SH-SY5Y (cell line): ENCODE data around the gene HILPDA.
A peak's percentile ranks its signal among the peaks of the same experiment; 100 is the strongest.

Experiments used
- GATA2 ChIP-seq: IDR thresholded peaks from 2 replicates; pipeline ENCODE4 v1.6.1; 2011; ENCODE audit warnings: mild to moderate bottlenecking, low read depth, low read length
- GATA3 ChIP-seq: IDR thresholded peaks from 2 replicates; pipeline ENCODE4 v1.6.1; 2011; ENCODE audit warnings: low read depth, mild to moderate bottlenecking, low read length, moderate library complexity

Gene HILPDA

DNA sequence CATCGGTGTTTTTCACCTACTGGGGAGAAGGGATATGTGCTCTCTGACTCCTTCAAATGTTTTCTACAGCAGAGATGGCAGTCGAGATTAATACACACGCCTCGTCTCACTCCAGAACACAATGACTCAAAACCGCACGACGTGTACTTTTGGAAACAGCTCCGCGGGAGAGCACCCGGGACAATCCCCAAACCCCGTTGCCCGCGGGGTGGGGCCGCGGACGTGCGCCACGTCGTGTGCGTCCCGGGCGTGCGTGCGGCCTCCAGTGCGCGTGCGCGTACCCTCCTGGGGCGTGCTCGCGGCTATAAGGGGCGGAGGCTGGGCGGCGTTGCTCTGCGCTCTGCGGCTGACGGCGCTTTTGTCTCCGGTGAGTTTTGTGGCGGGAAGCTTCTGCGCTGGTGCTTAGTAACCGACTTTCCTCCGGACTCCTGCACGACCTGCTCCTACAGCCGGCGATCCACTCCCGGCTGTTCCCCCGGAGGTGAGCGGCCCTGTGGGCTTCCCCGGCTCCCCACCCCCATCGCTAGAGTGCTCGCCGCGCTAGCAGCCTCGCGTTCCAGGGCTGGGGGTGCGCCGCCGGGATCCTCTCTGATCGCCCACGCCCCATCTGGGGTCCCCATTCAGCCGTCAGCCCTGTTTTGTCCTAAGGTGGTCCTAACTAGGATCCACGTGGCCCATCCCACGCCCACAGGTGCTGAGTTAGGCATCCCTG, at the start of gene HILPDA:
Gene HILPDA (plus strand): TSS at position 336 of the 712 bp plus-strand sequence. CDS start 1,391 bp downstream, outside the sequence.
- TF ChIP-seq GATA3 (no peak), GATA2 (peak; percentile 78)

- TF ChIP-seq GATA2, result no peak
- no peak for TF ChIP-seq GATA3
These were observed 49.1 kb upstream of the HILPDA start for GRCh38 chr7:128406314-128407232.

DNA sequence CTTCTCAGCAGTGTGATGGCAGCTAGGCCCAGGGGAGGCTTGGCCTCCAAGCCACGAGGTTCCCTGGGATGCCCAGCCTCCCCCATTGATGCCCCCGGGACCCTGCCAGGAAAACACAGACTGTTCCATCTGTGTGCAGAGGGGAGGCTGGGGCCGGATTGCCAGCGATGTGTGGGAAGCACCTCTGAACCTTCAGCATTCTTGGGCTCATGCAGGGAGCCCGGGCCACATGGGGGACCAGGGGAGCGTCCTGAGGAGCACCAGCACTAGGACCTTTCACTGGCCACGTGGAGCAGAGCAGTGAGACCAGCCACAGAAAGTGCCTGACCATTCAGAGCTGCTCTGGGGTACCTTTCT, 48.5 kb upstream of the HILPDA start:
- no peak for TF ChIP-seq GATA2
- no peak for TF ChIP-seq GATA3

DNA sequence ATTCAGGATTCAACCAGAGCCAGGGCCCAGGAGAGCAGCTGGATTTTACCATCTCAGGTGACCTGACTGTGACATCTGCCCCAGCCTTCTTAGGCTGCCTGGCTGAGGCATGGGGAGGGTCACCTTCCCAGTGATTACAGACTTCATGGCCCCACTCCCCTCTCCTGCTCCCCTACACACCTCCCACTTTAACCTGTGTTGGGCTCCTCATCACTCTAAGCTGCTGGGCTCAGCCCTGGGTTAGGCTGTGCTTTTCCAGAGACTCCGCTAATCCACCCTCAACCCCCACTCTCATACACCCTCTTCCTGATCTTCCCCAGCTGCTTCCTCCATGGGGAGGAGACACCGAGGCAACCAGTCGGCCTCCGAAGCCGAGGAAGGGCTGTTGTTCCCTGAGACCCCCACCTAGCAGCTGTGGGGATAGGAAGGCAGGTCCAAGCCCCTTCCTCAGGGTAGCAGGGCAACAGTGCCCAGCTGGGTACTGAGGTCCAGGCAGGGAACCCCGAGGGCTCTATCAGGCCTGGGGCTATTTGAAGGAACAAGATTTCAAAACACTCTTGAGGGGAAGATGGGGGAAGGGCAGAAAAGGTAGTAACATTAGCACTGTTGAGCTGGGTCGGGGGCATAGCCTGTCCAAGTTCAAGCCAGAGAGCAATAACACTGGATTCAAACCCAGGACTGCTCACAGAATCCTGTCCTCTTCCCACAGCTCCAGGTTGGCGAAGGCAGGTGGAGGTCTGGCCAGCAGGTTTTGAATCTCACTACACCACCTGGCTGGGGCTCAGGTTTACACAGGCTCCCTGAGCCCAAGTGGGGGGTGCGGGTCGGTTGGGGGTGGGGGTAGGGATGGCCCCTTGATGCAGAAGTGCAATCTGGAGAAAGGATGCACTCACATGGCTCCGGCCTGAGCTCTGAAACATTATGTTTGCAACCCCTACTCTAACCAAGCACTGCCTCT, 47.6 kb upstream of the HILPDA start:
- no peak for TF ChIP-seq GATA3
- TF ChIP-seq GATA2, result no peak

DNA sequence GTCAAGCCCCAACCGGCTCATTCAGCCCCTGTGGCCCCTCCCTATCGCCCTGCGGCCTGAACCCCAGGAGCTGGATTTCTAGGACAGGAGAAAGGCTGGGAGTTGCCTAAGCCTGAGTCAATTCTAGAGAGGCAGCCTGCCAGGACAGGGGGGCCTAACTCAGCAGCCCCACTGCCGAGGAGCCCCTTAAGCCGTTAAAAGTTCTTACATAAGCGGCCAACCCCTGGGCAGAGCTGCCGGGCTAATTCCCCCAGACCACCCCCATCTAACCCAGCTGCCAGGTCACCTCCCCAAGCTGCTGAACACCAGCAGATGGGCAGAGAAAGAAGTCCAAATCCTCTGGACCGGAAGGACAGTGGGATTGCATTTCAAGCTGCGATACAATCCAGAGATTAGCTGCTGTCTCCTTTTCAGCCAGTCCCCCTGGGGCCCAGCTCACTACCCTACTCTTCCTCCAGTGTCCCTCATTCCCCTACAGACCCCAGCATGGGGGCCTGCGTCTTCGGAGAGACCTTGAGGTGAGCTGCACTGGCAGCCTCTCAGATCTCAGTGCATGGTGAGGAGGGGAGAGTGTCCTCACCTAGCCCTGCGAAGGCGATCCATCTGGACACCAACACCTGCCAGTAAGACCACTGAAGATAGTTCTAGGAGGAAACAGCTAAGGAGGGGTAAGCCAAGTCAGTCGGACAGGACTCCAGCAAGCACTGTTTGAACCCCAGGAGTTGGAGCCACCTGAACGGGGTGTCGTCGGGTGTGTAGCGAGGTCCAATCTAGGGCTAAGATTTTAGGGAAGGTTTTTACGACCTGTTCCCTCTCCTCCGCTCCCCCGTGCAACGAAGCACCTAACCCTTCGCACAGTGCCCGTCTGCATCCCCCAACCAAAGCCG, 46.7 kb upstream of the HILPDA start:
- no peak for TF ChIP-seq GATA3
- TF ChIP-seq GATA2, result 0 out of 2 replicates have a peak, but pooled peaks have one; percentile 7

DNA sequence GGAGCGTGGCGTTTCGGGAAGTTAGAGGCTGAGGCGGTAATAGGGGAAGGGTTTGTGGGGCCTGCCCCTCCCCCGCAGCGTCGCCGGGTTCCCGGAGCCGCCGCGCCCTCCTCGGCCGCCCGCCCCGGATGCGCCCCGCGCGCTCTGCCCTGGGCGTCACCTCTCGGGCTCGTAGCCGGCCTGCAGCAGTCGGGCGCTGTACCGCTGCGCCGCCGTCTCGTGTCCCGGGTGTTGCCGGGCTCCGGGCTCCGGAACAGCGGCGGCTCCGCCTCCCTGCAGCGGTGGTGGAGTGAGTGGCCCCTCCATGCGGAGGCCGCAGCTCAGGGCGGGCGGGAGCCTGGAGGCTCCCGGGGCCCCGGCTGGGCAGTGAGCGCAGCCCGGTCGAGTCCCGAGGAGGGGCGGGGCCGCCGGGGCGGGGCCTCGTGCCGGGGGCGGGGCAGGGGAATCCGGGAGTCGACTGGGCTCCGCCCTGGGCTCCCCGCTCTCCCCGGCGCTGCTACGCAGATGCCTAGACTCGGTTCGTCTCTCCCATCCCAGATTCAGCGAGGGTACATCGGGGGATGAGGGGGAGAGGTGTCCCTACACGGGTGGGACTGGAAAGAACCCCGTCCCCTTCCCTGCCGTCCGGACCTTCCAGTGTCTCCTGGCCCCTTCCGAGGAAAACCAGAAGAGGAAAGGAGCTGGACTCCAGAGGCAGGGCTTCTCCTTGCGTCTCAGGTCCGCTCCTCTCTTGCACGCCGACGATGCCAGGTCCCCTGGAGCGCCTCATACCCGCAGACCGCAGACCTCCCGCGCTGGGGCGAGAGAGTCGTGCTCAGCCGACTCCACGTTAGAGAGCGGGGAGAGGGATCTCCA, 45.9 kb upstream of the HILPDA start, which contains the start of gene IMPDH1:
Gene IMPDH1 (minus strand): TSS at position 387 of the 855 bp plus-strand sequence. CDS start 81 bp downstream, at position 306.
- TF ChIP-seq GATA2 (no peak), GATA3 (no peak)

DNA sequence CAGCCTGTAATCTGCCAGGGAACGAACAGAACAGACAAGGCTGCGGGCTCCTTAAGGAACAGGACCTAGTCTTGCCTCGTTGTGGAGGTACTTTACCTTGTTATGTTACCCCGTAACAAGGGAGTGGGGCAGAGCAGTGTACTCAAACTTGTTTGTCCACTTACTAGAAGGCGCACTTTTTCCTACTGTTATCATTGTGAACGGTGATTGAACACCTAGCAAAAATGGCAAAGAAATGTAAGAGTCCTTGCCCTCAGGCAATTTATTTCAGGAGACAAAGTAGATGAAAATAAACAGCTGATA, 45.3 kb upstream of the HILPDA start:
- no peak for TF ChIP-seq GATA2
- no peak for TF ChIP-seq GATA3

GRCh38 chr7:128415217-128415785, 40.4 kb upstream of the HILPDA start:
- TF ChIP-seq GATA2 (peak; percentile 91), GATA3 (no peak)

DNA sequence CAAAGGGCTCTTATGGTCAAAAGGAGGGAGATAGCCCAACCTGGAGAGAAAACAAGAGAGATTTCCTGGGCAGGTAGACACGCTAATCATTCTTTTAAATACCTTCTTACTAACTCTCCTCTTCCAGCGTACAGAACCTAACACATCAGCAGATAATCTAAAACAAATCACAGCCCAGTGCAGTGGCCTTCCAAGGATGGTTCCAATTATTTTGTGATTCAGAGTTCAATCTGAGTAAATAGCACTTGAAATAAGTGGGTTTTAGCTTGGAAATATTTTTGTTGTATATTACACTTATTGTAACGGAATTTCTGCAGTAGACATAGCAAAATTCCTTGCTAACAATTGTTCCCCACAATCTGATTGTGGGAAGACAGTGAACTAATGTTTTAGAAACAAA, 38.6 kb upstream of the HILPDA start:
- TF ChIP-seq GATA3 (no peak), GATA2 (no peak)

GRCh38 chr7:128419257-128419656, 36.4 kb upstream of the HILPDA start:
- TF ChIP-seq GATA2 (no peak), GATA3 (no peak)

GRCh38 chr7:128420773-128421172, 34.9 kb upstream of the HILPDA start:
- TF ChIP-seq GATA3, result no peak
- TF ChIP-seq GATA2, result no peak

DNA sequence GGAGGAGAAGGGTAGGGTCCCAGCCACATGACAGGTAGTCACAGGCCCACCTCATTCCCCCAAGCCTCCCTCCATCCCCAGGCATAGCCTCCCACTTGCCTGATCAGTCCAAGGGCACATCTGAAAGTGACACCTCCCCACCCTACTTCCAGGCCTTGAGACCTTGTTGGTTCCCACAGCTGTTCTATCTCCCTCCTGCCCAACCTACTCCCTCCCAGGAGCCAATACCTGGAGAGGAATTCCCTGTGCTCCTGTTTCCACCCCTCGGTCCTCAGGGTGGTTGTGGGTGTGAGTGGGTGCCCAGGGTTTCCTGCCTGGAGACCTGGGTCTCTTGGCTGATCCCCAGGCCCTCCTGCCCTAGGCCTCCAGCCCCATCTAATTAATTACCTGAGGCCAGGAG, 34.3 kb upstream of the HILPDA start:
- TF ChIP-seq GATA2, result no peak
- TF ChIP-seq GATA3, result no peak

- TF ChIP-seq GATA2 (no peak), GATA3 (no peak)
These were observed 33.6 kb upstream of the HILPDA start for GRCh38 chr7:128422037-128422436.

GRCh38 chr7:128422842-128423241, 32.8 kb upstream of the HILPDA start:
- TF ChIP-seq GATA3 (no peak), GATA2 (no peak)
